GM12891 (cell line): ENCODE results near the gene ARHGEF11.

Source experiments
- PAX5 ChIP-seq: IDR thresholded peaks from 2 replicates; pipeline ENCODE4 v1.6.1; 2011; ENCODE audit warnings: low read length, moderate library complexity, mild to moderate bottlenecking; ENCODE audit not compliant: insufficient read depth, severe bottlenecking
- POLR2A ChIP-seq: IDR thresholded peaks from 2 replicates; pipeline ENCODE4 v1.6.1; 2011; ENCODE audit warnings: low read depth, low read length, control low read depth
- POLR2AphosphoS5 ChIP-seq: IDR thresholded peaks from 2 replicates; pipeline ENCODE4 v1.6.1; 2011; ENCODE audit warnings: low read depth, low read length, control low read depth

DNA sequence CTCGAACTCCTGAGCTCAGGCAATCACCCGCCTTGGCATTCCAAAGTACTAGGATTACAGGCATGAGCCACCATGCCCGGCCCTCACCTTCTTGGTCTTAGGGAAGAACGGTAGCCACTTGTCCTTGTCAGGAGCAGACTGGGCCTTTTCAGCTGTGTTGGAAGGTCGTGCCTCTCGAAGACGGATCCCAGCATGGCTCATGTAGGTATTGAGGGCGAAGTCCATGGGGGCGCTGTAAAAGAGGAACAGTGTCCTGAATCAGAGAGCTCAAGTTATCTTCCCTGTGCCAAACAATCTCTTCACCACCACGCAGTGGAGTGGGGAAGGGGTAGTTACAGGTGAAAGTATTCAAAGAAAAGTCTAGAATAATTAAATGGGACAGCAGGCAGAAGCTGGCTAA lies 89.2 kb downstream of the ARHGEF11 start:
- TF ChIP-seq POLR2A (no peak), PAX5 (no peak), POLR2AphosphoS5 (no peak)
